Limb (tissue), 2 donors: ENCODE measurements around the gene WDR81.
"Not testable (repeated sequence)": the region's sequence is repeated elsewhere in the genome, so short reads cannot be mapped to it uniquely, and the experiment has no call there.

ENCODE experiments used
- DNase-seq, 2 donors: peaks; one replicate each; pipeline ENCODE4 v3.0.0-alpha.2; 2016; ENCODE audit errors: extremely low spot score in 2 of 2

WDR81 gene

GRCh38 chr17:1724351-1724868, at the start of gene WDR81:
Gene WDR81 (plus strand): TSS chr17:1724704. CDS start chr17:1724960, 256 bp downstream.
- DNase-seq: peak; percentile 85 to 91

- DNase-seq: no peak
These were observed 48.1 kb upstream of the WDR81 start for GRCh38 chr17:1676401-1676800.

- no peak for DNase-seq
These were observed 41.0 kb upstream of the WDR81 start for GRCh38 chr17:1683459-1683858.

- DNase-seq: peak; percentile 97 to 99
These were observed 39.9 kb upstream of the WDR81 start, which contains the start of gene PRPF8 for GRCh38 chr17:1684378-1685189. Gene PRPF8 (minus strand): TSS chr17:1684867. CDS start chr17:1684571, 296 bp downstream.

- DNase-seq: no peak
These were observed 38.4 kb upstream of the WDR81 start for GRCh38 chr17:1686086-1686485.

GRCh38 chr17:1688405-1688804, 36.1 kb upstream of the WDR81 start:
- not testable (repeated sequence) for DNase-seq

GRCh38 chr17:1690544-1691221, 33.8 kb upstream of the WDR81 start:
- no peak for DNase-seq

GRCh38 chr17:1693339-1693738, 31.2 kb upstream of the WDR81 start:
- DNase-seq: no peak

GRCh38 chr17:1695365-1695764, 29.1 kb upstream of the WDR81 start:
- DNase-seq: no peak

GRCh38 chr17:1697681-1698080, 26.8 kb upstream of the WDR81 start:
- DNase-seq: no peak

- DNase-seq: not testable (repeated sequence)
These were observed 24.6 kb upstream of the WDR81 start for GRCh38 chr17:1699891-1700290.

GRCh38 chr17:1703063-1703462, 21.4 kb upstream of the WDR81 start:
- no peak for DNase-seq

- no peak for DNase-seq
These were observed 19.5 kb upstream of the WDR81 start for GRCh38 chr17:1705004-1705403.

GRCh38 chr17:1707107-1707506, 17.4 kb upstream of the WDR81 start:
- DNase-seq: no peak

- DNase-seq: not testable (repeated sequence)
These were observed 15.6 kb upstream of the WDR81 start for GRCh38 chr17:1708791-1709346.

GRCh38 chr17:1709403-1709951, 15.0 kb upstream of the WDR81 start:
- DNase-seq: no peak

- DNase-seq: peak; percentile 69 to 80
These were observed 14.3 kb upstream of the WDR81 start, which contains the start of gene TLCD2 for GRCh38 chr17:1709971-1710806. Gene TLCD2 (minus strand): TSS chr17:1710377. CDS start chr17:1710242, 135 bp downstream.

GRCh38 chr17:1710807-1711553, 13.5 kb upstream of the WDR81 start:
- DNase-seq: no peak

- no peak for DNase-seq
These were observed 12.7 kb upstream of the WDR81 start for GRCh38 chr17:1711804-1712203.

GRCh38 chr17:1712271-1712670, 12.2 kb upstream of the WDR81 start:
- no peak for DNase-seq
